Breast epithelium (tissue), 4 donors: ENCODE results near the gene TMEM143. TPM values are rescaled to one million over a fixed set of nuclear protein-coding genes. Genes with fewer than 3 reads are reported as not detected.
A peak's percentile ranks its signal among the peaks of the same experiment; 100 is the strongest.

ENCODE experiments used
- DNase-seq, 2 donors: peaks; one replicate each; pipeline ENCODE4 v3.0.0-alpha.2; 2019; ENCODE audit warnings: low spot score in 2 of 2
- H3K27ac ChIP-seq, 2 donors: fragments of 200-600 bp; sonication (generic) in 1 of 2; one replicate each; pipeline ENCODE4 v1.5.1; 2016 to 2019; ENCODE audit warnings: mild to moderate bottlenecking in 1 of 2
- H3K27me3 ChIP-seq, 2 donors: fragments of 200-600 bp; sonication (generic) in 1 of 2; one replicate each; pipeline versions ENCODE4 v1.5.1 to v1.6.0; 2017 to 2019; ENCODE audit warnings: control low read depth in 1 of 2, mild to moderate bottlenecking in 1 of 2
- H3K36me3 ChIP-seq: fragments of 200-600 bp; one replicate; pipeline ENCODE4 v1.5.1; 2019
- H3K4me1 ChIP-seq, 2 donors: fragments of 200-600 bp; sonication (generic); one replicate each; pipeline ENCODE4 v1.5.1; 2016 to 2019; ENCODE audit warnings: control low read depth in 1 of 2
- H3K4me3 ChIP-seq, 3 donors: fragments of 200-600 bp; sonication (generic); 1 replicate in 2 of 3; 2 replicates in 1 of 3; pipeline ENCODE4 v1.5.1; 2016 to 2019; ENCODE audit warnings: mild to moderate bottlenecking in 3 of 3, moderate library complexity in 2 of 3
- H3K9me3 ChIP-seq, 2 donors: fragments of 200-600 bp; sonication (generic) in 1 of 2; one replicate each; pipeline ENCODE4 v1.5.1; 2016 to 2019; ENCODE audit warnings: control low read depth in 1 of 2
- CTCF ChIP-seq, 3 donors: fragments of 450-650 bp; IDR thresholded peaks; one replicate each; pipeline ENCODE4 v1.5.1; 2016 to 2017; ENCODE audit warnings: antibody characterized with exemption in 3 of 3, mild to moderate bottlenecking in 3 of 3, moderate library complexity in 3 of 3
- POLR2A ChIP-seq: fragments of 450-650 bp; IDR thresholded peaks from one replicate; pipeline ENCODE4 v1.6.1; 2016; ENCODE audit warnings: antibody characterized with exemption, mild to moderate bottlenecking, moderate library complexity
- POLR2AphosphoS5 ChIP-seq, 3 donors: sonication (generic); formaldehyde crosslinking; IDR thresholded peaks; one replicate each; pipeline ENCODE4 v1.6.1; 2017; ENCODE audit warnings: antibody characterized with exemption in 3 of 3
- intact Hi-C: fragments of 100-400 bp; cut with DNase I; formaldehyde crosslinking; loops from one replicate; pipeline ENCODE4 v1.15.1; 2023; ENCODE audit warnings: low total_unique reads
- total RNA-seq, 3 donors: library from RNA; depleted of rRNA; stranded (reverse); fragments of >200 nt; gene quantifications; one replicate each; pipeline ENCODE4 v1.1.0, GENCODE V29; 2016

TMEM143 gene
- total RNA-seq, 3 donors from 2014 or later = 5.9 to 10.5 (median 6.2) TPM

- peak; percentile 71 to 74 for DNase-seq
- intact Hi-C loops = no loop called here
- peak; percentile 47 to 51 (median 48) for TF ChIP-seq POLR2AphosphoS5 (IDR thresholded peaks at IDR 0.05)
- no peak for TF ChIP-seq CTCF (IDR thresholded peaks at IDR 0.05)
- peak; percentile 23 for TF ChIP-seq POLR2A
Observed at GRCh38 chr19:48325265-48325910, 38.4 kb downstream of the TMEM143 start, which contains the start of gene EMP3. EMP3 (plus strand) TSS chr19:48325552; CDS start chr19:48326845, 1,293 bp downstream.

GRCh38 chr19:48321622-48322591, 41.8 kb downstream of the TMEM143 start:
- peak overlapping the region; percentile 54 to 84 (median 73) for H3K4me3 ChIP-seq
- H3K9me3 ChIP-seq = no peaks in the 10 kb centered on the region
- TF ChIP-seq POLR2AphosphoS5 (IDR thresholded peaks at IDR 0.05) (peak; percentile 62 to 90 (median 77)), CTCF (IDR thresholded peaks at IDR 0.05) (peak in 1 of 3 donors; percentile 25), POLR2A (peak; percentile 28)
- intact Hi-C loops = no loop called here
- peak; percentile 96 to 99 for DNase-seq
- H3K4me1 ChIP-seq = peaks cover 0 to 7% of the 10 kb centered on the region in 2 donors
- H3K27ac ChIP-seq = peak overlapping the region; percentile 99
- H3K27me3 ChIP-seq = no peaks in the 10 kb centered on the region
- no peaks in the 10 kb centered on the region for H3K36me3 ChIP-seq

More at GRCh38 chr19:48325265-48325910, 38.4 kb downstream of the TMEM143 start, which contains the start of gene EMP3:
- Histone ChIP-seq H3K27ac (peak within 1 kb of the TSS; percentile 82 to 90), H3K4me1 (peaks cover 0 to 7% of the 10 kb centered on the region in 2 donors), H3K36me3 (no peaks in the 10 kb centered on the region), H3K9me3 (no peaks in the 10 kb centered on the region), H3K27me3 (no peaks in the 10 kb centered on the region), H3K4me3 (peak within 1 kb of the TSS; percentile 49 to 62 (median 55))

- H3K9me3 ChIP-seq = no peaks in the 10 kb centered on the region
- intact Hi-C loops = no loop called here
- H3K4me3 ChIP-seq = peak overlapping the region; percentile 54 to 84 (median 73)
- peaks cover 0 to 6% of the 10 kb centered on the region in 2 donors for H3K4me1 ChIP-seq
- H3K27ac ChIP-seq = peak overlapping the region; percentile 99
- peak; percentile 99 to 100 for DNase-seq
- H3K36me3 ChIP-seq = no peaks in the 10 kb centered on the region
- TF ChIP-seq POLR2A (peak; percentile 86), CTCF (IDR thresholded peaks at IDR 0.05) (no peak), POLR2AphosphoS5 (IDR thresholded peaks at IDR 0.05) (peak in 2 of 3 donors; percentile 27 to 77)
- no peaks in the 10 kb centered on the region for H3K27me3 ChIP-seq
Observed at GRCh38 chr19:48321372-48321621, 42.4 kb downstream of the TMEM143 start.

- Histone ChIP-seq H3K4me3 (no peak overlapping the region), H3K9me3 (no peaks in the 10 kb centered on the region), H3K27me3 (no peaks in the 10 kb centered on the region), H3K36me3 (no peaks in the 10 kb centered on the region), H3K4me1 (peaks cover 0 to 3% of the 10 kb centered on the region in 2 donors), H3K27ac (peak overlapping the region; percentile 99)
- DNase-seq = peak; percentile 65 to 86
- peak; percentile 34 to 88 (median 66) for TF ChIP-seq CTCF (IDR thresholded peaks at IDR 0.05)
- no peak for TF ChIP-seq POLR2AphosphoS5 (IDR thresholded peaks at IDR 0.05)
- intact Hi-C loops = no loop called here
Observed at GRCh38 chr19:48319647-48320541, 43.8 kb downstream of the TMEM143 start.
